ENCODE data around the gene CCNH.

The CCNH gene

GRCh38 chr5:87359106-87359505 is 53.6 kb downstream of the CCNH start:
- no peak for DNase-seq (ENCODE audit: low read depth in 1 of 2, low spot score in 1 of 2)
- TF ChIP-seq POLR2AphosphoS5 (IDR thresholded peaks at IDR 0.05; ENCODE audit: low read depth) = no peak
- TF ChIP-seq, protein P1, sequence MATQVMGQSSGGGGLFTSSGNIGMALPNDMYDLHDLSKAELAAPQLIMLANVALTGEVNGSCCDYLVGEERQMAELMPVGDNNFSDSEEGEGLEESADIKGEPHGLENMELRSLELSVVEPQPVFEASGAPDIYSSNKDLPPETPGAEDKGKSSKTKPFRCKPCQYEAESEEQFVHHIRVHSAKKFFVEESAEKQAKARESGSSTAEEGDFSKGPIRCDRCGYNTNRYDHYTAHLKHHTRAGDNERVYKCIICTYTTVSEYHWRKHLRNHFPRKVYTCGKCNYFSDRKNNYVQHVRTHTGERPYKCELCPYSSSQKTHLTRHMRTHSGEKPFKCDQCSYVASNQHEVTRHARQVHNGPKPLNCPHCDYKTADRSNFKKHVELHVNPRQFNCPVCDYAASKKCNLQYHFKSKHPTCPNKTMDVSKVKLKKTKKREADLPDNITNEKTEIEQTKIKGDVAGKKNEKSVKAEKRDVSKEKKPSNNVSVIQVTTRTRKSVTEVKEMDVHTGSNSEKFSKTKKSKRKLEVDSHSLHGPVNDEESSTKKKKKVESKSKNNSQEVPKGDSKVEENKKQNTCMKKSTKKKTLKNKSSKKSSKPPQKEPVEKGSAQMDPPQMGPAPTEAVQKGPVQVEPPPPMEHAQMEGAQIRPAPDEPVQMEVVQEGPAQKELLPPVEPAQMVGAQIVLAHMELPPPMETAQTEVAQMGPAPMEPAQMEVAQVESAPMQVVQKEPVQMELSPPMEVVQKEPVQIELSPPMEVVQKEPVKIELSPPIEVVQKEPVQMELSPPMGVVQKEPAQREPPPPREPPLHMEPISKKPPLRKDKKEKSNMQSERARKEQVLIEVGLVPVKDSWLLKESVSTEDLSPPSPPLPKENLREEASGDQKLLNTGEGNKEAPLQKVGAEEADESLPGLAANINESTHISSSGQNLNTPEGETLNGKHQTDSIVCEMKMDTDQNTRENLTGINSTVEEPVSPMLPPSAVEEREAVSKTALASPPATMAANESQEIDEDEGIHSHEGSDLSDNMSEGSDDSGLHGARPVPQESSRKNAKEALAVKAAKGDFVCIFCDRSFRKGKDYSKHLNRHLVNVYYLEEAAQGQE (IDR thresholded peaks at IDR 0.05; ENCODE audit: insufficient replicate concordance, low read depth) = no peak
- TF ChIP-seq GABPA (IDR thresholded peaks at IDR 0.05; ENCODE audit: low read depth) = no peak
- TF ChIP-seq SPI1 (IDR thresholded peaks at IDR 0.05; ENCODE audit: borderline replicate concordance, low read depth) = no peak
- no peak for TF ChIP-seq CTCF (IDR thresholded peaks at IDR 0.05; ENCODE audit: insufficient read depth, low read length)
- H3K27me3 ChIP-seq (ENCODE audit: insufficient read depth, poor library complexity, severe bottlenecking) = no peaks in the 10 kb centered on the region

GRCh38 chr5:87354496-87354895 is 58.2 kb downstream of the CCNH start:
- no peak overlapping the region for H3K27ac ChIP-seq (replicated peaks)

More at GRCh38 chr5:87359106-87359505, 53.6 kb downstream of the CCNH start:
- H3K4me3 ChIP-seq (replicated peaks; ENCODE audit: insufficient read depth, low read length) = no peak overlapping the region
- H3K27ac ChIP-seq (replicated peaks) = no peak overlapping the region

GRCh38 chr5:87347841-87348240 is 64.9 kb downstream of the CCNH start:
- H3K4me3 ChIP-seq (replicated peaks; ENCODE audit: insufficient read depth, low read length) = no peak overlapping the region
- TF ChIP-seq GABPA (IDR thresholded peaks at IDR 0.05; ENCODE audit: low read depth) (no peak), POLR2AphosphoS5 (IDR thresholded peaks at IDR 0.05; ENCODE audit: low read depth) (no peak), SPI1 (IDR thresholded peaks at IDR 0.05; ENCODE audit: borderline replicate concordance, low read depth) (no peak), CTCF (IDR thresholded peaks at IDR 0.05; ENCODE audit: insufficient read depth, low read length) (no peak)
- TF ChIP-seq, protein P1 (IDR thresholded peaks at IDR 0.05; ENCODE audit: insufficient replicate concordance, low read depth) = no peak
- no peak overlapping the region for H3K27ac ChIP-seq (replicated peaks)
- no peaks in the 10 kb centered on the region for H3K27me3 ChIP-seq (ENCODE audit: insufficient read depth, poor library complexity, severe bottlenecking)
- DNase-seq (ENCODE audit: low read depth in 1 of 2, low spot score in 1 of 2) = no peak

More at GRCh38 chr5:87354496-87354895, 58.2 kb downstream of the CCNH start:
- no peaks in the 10 kb centered on the region for H3K27me3 ChIP-seq (ENCODE audit: insufficient read depth, poor library complexity, severe bottlenecking)
- DNase-seq (ENCODE audit: low read depth in 1 of 2, low spot score in 1 of 2) = no peak
- no peak overlapping the region for H3K4me3 ChIP-seq (replicated peaks; ENCODE audit: insufficient read depth, low read length)
- TF ChIP-seq CTCF (IDR thresholded peaks at IDR 0.05; ENCODE audit: insufficient read depth, low read length) (no peak), SPI1 (IDR thresholded peaks at IDR 0.05; ENCODE audit: borderline replicate concordance, low read depth) (no peak), POLR2AphosphoS5 (IDR thresholded peaks at IDR 0.05; ENCODE audit: low read depth) (no peak), GABPA (IDR thresholded peaks at IDR 0.05; ENCODE audit: low read depth) (no peak)
- TF ChIP-seq, protein P1 (IDR thresholded peaks at IDR 0.05; ENCODE audit: insufficient replicate concordance, low read depth) = no peak

All from HL-60 (cell line).